HG02943 (cell line): ENCODE results near the gene CFAP74.
A peak's percentile ranks its signal among the peaks of the same experiment; 100 is the strongest.

Source experiments
- ATAC-seq: cut with Tn5 transposase; IDR thresholded peaks from one replicate; pipeline ENCODE4 v1.9.1; 2021; ENCODE audit warnings: mild to moderate bottlenecking, low read depth, moderate library complexity; ENCODE audit not compliant: unreplicated experiment

Gene CFAP74

DNA sequence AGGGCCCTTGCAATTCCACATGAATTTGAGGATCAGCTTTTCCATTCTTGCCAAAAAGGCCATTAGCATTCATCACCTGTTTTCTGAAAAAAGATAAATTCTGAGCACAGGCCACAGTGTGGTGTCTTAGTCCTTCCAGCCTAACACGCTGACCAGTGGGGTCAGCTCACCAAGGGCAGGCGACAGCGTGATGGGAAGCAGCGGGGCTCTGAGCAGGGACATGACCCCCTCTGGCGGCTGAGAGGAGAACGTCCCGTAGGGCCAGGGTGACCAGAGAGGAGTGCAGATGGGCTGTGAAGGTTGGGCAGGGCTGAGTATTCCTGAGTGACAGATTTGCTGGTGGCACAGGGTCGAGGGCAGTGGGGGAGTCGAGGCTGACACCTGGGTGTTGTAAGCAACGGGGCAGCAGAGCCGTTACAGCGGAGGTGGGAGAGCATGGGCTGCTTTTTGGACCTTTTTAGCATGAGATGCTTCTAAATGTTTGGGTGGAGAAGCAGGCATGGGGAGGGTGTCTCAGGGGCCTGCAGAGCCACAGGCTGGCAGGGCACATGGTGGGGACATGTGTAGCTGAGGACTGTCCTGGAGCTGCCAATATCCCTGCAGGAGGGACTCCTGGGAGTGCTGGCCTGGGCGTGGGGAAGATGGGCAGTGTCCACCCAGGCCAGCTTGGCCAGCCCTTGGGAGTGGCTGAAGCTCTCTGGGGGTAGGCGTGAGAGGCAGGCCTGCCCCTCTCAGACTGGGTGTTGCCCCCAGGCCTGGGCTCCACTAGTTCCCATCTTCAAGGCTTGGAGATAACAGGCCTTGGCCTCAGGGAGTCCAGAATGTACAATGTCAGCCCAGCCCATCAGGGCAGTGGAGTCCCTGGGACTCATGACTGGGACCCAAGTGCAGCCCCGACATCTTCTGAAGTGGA is 97.1 kb downstream of the CFAP74 start:
- ATAC-seq, result no peak

DNA sequence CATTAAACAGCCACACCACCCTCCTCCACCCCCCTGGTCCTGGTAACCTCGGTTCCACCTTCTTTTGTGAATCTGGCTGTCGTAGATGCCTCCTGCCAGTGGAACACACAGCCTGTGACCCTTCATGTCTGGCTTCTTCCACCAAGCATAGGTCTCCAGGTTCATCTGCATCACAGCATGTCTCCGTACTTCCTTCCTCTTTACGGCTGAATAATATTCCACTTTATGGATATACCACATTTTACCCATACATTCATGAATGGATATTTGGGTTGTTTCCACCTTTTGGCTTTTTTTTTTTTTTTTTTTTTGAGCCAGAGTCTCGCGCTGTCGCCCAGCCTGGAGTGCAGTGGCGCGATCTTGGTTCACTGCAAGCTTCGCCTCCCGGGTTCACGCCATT is 100.4 kb downstream of the CFAP74 start:
- no peak for ATAC-seq

DNA sequence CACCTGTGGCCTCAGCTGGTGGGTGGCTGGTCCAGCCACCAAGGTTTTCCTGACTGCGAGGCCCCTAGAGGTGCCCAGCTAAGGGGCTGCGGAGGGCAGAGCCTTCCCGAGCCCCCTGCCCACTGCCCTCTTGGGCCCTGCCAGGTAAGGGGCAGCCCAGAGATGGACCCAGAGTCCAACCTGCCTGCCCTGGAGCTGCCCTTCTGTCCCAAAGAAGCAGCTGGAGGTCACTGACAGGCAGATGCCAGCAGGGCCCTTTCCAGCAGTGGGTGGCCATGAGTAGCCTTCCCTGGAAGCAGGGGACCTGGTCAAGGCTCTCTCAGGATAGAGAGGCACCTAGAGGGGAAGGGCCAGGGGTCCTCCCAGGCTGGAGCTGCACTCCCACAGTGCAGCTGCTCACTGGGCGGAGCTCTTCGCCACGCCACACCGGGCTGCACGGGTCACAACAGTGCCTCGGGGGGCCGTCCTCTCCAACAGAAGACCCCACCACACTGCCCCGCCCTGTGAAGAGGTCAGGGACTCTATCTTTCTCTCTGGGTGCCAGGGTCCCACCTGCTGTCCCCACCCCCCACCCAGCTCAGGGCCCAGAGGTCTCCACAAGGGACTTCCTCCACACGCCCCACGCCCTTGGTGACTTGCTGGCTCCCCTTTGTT is 101.8 kb downstream of the CFAP74 start:
- no peak for ATAC-seq

DNA sequence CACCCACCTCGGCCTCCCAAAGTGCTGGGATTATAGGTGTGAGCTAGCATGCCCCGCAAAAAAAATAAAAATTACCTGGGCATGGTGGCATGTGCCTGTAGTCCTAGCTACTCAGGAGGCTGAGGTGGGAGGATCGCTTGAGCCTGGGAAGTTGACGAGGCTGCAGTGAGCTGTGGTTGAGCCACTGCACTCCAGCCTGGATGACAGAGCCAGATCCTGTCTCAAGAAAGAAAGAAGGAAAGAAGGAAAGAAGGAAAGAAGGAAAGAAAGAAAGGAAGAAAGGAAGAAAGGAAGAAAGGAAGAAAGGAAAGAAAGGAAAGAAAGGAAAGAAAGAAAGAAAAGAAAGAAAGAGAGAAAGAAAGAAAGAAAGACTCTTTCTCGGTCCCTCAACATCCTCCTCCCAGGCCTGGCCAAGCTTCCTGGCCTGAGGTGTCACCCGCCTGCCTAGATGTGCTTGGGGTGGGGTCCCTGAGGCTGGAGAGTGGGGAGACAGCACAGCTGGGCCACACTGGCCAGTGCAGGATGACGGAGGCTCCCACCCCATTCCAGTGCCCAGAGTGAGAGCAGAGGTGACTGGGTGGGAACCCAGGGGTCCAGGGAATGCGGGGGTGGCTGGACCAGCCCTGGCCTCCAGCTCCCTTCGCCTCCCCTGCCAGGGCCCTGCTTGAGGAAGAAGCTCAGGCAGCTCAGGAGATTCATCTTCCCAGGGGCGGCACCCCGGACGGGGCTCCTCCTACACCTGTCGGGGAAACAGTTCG is 102.5 kb downstream of the CFAP74 start:
- ATAC-seq, result no peak

DNA sequence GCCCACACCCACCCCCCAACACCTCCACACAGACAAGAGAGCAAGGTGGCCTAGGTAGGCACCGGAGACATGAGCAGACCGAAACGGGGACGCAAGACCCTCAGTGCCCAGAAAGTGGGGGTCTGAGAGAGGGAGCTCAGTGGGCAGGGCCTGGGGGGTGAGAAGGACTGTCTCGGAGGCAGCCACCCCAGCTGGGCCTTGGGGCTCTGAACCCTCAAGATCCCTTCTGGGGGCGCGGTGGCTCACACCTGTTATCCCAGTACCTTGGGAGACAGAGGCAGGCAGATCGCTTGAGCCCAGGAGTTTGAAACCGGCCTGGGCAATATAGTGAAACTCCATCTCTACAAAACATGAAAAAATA is 103.6 kb downstream of the CFAP74 start:
- no peak for ATAC-seq

DNA sequence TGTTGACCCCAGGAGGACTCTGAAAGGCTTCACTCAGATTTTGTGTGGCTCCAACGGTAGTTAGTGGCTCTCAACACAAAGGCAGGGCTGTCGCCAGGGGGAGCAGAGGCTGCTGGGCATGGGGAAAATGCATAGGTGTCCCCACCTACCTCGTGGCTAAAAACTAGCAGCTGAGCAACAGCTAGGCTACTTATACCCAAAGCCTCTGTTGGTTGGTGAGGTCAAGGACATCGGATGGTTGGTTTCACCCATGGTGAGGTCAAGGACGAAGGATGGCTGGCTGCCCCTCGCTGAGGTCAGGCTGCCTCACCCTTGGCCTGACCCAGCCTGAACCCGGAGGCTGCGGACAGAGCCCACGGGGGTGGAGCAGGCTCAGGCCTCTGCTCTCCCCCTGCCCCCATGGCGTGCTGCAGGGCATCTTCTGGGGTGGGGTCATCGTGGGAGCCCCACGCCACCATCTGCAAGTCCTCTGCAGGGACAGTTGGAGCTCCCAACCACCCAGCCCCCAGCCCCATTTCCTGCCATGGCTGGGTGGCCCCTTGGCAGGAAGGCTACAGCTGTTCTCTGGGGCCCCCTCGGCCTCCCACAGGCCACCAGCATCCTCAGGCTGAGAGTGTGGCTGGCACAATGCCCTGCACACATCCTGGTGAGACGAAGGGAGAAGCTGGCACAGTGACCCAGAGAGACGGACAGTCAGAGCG is 104.2 kb downstream of the CFAP74 start:
- ATAC-seq, result no peak

DNA sequence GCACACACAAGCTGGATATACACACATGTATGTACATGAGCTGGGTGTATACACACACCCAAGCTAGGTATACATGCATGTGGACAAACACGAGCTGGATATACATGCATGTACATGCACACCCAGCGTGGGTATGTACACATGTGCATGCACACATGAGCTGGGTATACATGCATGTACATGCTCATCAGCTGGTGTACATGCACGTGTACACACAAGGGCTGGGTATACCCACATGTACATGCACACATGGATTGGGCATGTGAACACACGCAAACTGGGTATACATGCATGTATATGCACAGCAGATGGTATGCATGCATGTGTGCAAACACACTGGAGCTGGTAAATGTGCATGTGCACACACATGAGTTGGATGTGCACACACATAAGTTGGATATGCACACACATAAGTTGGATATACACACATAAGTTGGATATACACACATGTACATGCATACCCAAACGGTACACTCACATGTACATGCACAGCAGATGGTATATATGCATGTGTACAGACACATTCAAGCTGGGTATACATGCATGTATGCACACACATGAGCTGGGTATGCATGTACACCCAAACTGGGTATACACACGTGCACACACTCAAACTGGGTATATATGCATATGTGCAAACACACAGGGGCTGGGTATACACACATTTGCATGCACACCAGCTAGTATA is 105.2 kb downstream of the CFAP74 start:
- ATAC-seq, result no peak

DNA sequence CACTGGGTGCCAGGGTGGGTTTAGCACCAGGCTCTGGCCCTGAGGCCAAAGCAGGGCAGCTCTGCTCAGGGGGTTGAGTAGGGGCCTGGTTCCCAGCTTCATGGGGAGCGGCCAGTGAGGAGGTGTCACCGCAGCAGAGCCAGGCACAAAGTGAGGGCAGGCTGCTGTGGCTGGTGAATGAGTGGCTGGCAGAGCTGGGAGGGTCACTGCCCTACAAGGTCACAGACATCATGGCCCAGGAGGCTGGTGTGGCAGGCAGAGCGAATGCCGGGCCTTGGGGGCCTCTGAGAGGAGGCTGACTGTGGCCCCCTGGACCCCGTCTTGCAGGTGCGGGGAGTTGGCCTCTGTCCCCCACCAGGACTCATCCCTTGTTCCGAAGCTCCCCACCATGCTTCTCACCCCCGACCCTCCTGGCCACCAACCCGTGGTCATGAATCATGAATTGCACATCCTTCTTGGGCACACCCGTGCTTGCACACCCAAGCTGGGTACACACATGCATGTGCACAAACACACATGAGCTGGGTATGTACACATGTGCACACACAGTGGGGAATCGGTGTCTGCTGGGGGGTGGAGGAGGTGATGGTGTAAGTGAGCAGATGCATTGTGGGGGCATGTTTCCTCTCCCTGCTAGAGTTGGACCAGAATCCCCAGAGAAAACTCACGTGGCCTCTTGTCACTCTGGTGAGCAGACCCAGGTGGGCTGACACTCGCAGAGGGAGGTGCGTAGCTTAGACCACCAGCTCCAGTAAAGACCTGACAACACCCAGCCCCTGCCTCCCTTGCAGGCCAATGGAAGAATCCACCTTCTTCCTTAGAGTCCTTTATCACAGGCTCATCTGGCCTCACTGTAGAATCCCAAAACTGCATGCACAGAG is 107.9 kb downstream of the CFAP74 start:
- no peak for ATAC-seq

DNA sequence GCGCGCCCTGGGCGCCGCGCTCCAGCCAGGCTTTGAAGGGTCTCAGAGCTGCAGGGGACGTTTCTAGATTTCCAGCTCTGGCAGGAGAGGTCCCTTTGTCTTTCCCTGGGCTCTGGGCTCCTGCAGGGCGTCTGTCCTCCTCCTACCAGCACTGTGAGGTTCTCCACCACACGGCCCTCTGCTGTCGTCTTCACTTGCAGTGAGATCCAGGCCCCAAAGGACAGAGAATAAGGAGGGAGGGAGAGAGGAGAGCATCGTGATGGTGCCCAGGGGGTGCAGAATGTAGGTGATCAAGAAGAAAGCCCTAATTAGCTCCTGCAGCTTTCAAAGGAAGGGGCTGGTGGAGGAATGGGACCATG is 108.5 kb downstream of the CFAP74 start:
- no peak for ATAC-seq

DNA sequence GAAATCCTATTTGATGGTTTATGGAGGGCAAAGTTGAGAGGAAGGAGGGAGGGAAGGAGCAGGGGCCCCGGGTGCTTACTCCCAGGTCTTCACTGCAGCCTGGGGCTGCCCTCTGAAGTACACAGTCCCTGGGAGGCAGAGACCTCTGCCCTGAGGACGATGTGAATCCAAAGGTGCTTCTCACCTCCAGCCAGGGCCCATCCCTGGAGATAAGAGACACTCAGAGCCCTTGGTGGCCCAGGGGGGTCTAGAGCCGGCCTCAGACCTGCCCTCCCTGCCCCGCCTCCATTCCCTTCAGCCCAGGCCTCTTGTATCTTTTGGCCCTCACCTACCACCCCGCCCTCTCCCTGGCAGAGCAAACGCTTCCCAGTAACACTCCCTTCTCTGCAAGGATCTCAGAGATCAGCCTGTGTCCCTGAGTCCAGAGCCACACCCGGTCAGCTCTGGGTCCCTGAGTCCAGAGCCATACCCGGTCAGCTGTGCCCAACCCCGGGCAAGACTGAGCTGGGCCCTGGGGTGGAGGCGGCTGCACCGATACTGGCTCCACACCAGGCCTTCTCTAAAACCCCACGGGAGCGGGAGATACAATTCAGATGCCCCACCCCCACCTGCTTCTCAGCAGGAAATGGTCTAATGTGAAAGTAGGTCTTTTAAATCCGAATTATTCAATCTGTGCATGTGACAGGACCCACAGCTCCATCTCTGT is 109.1 kb downstream of the CFAP74 start:
- no peak for ATAC-seq

DNA sequence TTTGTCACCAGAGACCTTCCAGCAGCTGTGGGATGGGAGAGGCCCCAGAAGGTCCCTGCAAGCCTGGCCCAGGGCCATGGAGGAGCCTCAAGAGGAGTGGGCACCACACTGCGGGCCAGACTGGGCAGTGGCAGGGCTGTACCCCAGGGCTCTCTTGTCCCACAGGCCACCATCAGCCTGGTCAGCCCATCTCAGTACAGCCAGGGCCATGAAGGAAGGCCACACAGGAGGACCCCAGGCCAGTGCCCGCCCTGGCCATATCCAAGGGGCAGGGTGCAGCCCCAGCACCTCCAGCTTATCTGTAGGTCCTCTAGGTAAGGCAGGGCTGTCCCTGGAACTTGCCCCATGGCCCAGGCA is 109.6 kb downstream of the CFAP74 start:
- ATAC-seq, result no peak

DNA sequence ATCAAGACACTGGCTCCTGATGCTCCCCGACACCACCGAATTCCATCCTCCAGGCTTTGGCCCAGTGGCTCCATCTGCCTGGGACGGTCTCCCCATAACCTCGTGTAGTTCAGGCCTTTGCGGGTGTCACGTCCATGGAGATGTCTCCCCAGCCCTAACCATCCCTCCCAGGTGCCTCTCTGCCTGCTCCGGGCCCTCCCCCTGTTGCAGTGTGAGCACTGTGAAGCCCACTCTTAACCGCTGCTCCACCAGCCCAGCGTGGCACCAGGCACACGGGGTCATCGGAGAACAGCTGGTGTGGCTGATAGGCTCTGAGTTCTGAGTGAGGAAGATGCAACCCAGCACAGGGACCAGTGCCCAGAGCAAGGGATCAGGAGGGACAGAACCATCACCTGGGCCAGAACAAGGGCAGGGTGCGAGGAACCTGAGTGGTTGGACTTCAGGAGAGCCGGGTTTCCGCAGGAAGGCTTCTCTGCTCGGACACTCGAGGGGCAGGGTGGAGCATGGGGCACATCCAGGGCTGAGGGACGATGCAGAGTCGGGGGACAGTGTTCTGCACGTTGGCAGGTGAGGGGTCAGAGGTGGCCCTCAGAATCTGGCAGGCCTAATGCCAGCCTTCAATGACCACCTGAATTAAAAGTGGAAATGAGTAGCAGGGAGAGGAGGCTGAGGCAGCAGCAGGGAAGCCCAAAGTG is 110.1 kb downstream of the CFAP74 start:
- no peak for ATAC-seq

DNA sequence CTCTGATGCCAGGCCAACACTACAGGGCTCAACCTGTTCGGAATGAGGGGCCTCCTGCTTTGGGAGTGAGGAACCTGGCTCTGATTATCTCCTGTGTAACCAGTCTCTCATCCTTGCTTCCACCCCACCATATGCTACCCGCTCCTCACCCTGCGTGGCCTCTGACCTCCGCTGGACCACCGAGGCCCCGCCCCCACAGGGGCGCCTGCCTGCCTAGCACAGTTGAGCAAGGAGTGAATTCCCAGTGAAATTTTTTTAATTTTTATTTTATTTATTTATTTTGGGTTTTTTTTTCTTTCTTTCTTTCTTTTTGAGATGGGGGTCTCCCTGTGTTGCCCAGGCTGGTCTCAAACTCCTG is 110.8 kb downstream of the CFAP74 start:
- no peak for ATAC-seq

DNA sequence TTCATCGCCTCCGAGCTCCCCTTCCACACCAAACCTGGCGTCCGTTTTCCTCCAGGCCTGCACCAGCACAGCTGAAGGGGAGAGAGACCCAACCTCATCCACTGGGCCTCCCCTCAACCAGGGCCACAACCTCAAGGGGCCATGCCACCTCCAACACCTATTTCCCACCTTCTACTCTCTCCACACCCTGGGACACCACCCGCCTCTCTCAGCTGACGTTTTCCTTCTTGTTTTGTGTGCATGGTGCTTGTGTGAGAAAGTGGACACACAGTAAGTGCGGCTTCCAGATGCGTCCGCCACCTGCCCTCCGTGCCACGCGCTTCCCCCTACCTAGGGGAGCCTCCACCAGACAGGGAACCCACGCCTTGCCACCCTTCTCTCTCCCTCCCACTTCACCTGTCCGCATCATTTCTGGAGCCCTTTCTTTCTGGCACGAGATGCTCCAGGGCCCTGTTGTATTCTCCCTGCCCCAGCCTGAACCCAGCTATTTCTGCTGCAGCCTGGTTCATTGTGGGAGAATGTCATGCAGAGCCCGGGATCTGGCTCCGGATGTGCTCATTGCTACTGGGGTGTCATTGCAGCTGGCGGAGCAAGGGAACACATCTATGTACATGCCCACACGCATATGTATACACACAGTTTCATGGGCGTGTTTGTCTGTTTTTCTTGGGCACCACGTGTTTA is 111.4 kb downstream of the CFAP74 start:
- ATAC-seq, result no peak

DNA sequence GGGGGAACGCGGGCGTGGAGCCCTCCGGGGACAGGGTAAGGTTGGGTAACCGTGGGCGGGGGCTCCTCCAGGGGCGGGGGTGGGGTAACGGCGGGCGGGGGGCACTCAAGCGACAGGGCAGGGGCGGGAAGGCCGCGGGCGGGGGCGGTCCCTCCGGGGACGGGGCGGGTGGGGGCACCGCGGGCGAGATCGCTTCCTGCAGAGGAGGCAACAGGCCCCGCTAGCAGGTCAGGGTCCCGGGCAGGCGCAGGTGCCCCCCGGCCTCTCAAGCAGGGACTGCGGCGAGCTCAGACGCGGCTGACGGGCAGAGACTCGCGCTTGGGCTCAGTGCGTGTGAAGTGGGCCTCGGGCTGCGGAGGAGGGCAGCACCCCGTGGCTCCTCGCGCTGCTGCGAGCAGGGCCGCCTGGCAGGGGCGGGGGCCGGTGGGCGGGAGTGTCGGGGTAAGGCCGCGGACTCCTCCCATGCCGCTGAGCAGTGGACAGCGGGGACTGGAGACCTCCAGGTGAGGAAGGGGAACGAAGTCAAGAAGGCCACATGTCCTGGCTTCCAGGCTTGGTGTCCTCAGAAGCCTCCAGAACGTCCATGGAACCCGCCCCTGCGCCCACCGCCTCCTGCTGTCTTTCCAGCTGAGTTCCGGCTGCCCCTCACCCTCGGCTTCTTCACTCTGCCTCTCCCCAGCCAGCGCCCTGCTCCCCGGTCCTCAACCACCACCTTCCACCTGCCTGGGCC is 112.1 kb downstream of the CFAP74 start:
- peak; percentile 12 for ATAC-seq

DNA sequence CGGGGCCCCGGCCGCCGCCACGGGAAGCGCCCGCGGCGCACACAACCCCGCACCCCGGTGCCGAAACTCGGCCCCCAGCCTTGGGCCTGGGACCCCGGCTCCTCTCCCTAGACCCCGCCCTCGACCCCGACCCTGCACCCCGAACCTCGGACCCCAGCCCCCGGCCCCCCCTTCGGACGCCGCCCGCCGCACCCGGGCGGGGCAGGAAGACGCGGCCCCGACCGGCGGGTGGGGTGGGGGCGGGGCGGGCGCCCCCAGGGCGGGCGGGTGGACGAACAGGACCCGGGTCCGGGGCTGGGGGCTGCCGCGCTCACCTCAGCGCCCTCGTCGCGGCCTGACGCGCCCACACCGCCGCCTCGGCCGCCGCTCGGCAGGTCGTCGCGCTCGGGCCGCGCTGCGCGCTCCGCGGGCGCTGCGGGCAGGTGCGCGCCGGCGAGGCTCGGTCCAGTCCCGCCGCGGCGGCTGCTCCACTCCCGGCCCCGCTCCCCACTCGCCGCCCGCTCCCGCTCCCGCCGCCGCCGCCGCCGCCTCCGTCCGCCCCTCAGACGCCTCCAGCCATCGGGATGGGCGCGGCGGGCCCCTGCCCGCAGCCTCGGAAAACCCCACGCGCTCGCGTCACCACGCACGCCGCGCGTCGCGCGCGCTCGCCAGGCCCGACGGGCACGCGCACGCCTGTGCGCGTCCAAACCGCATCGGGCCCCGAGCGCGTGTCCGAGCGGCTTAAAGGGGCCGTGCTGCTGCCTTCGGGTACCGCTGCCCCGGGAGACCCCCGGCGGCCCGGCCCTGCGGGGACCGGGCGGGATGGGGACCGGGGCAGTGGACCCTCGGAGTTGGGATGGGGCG is 112.9 kb downstream of the CFAP74 start, which contains the start of gene GNB1:
TSS of gene GNB1 (minus strand) at position 582 of the 843 bp plus-strand sequence. CDS start 65,634 bp downstream, outside the sequence.
- peak; percentile 66 for ATAC-seq
